WTC11 (cell line): ENCODE data around the gene JCAD. TPM values are rescaled to one million over a fixed set of nuclear protein-coding genes. Genes with fewer than 3 reads are reported as not detected.

Experiments
- ATAC-seq: fragments of 200-7000 bp; cut with Tn5 transposase; 2 replicates; pipeline ENCODE4 v1.10.0; 2021; ENCODE audit warnings: mild to moderate bottlenecking, moderate library complexity
- CTCF ChIA-PET: fragments of 300-600 bp; sonication (Branson Sonifier 250); formaldehyde crosslinking; loops from one replicate; lab custom pipeline; 2021; ENCODE audit warnings: antibody characterized with exemption; lab: Charles Lee
- POLR2A ChIA-PET: fragments of 350-600 bp; sonication (Branson Sonifier 250); formaldehyde crosslinking; loops from one replicate; lab custom pipeline; 2021; ENCODE audit warnings: antibody characterized with exemption; lab: Charles Lee
- DNase-seq: peaks from one replicate; pipeline ENCODE4 v3.0.0; 2021; ENCODE audit warnings: low spot score
- H3K27ac Mint-ChIP-seq: 2 replicates; pipeline ENCODE4 v1.8.0; 2021; ENCODE audit warnings: mixed read lengths
- H3K27me3 Mint-ChIP-seq: 2 replicates; pipeline ENCODE4 v1.8.0; 2021; ENCODE audit warnings: low read depth, mild to moderate bottlenecking, moderate library complexity, mixed read lengths
- H3K36me3 Mint-ChIP-seq: 2 replicates; pipeline ENCODE4 v1.8.0; 2021; ENCODE audit warnings: mixed read lengths
- H3K4me1 Mint-ChIP-seq: 2 replicates; pipeline ENCODE4 v1.8.0; 2022; ENCODE audit warnings: mixed read lengths
- H3K4me3 Mint-ChIP-seq: 2 replicates; pipeline ENCODE4 v1.8.0; 2021; ENCODE audit warnings: mild to moderate bottlenecking, moderate library complexity, mixed read lengths
- H3K9me3 Mint-ChIP-seq: 2 replicates; pipeline ENCODE4 v1.8.0; 2021; ENCODE audit warnings: mixed read lengths
- AFF4 ChIP-seq: sonication (generic); formaldehyde crosslinking; IDR thresholded peaks from 2 replicates; pipeline ENCODE4 v1.8.1; 2023; ENCODE audit warnings: mild to moderate bottlenecking, missing genetic modification reagents, borderline replicate concordance
- ATF6 ChIP-seq: sonication (generic); formaldehyde crosslinking; IDR thresholded peaks from 2 replicates; pipeline ENCODE4 v1.8.1; 2023; ENCODE audit warnings: mild to moderate bottlenecking, missing genetic modification reagents
- CBFB ChIP-seq: sonication (generic); formaldehyde crosslinking; IDR thresholded peaks from 2 replicates; pipeline ENCODE4 v1.8.1; 2022; ENCODE audit warnings: mild to moderate bottlenecking, low read depth, missing genetic modification reagents
- FOXJ3 ChIP-seq: sonication (generic); formaldehyde crosslinking; IDR thresholded peaks from 2 replicates; pipeline ENCODE4 v1.9.0; 2021; ENCODE audit warnings: missing genetic modification reagents, mild to moderate bottlenecking, borderline replicate concordance
- JAZF1 ChIP-seq: fragments of 250-450 bp; sonication (Bioruptor Pico); IDR thresholded peaks from 2 replicates; pipeline ENCODE4 v1.9.0; 2021; ENCODE audit warnings: moderate library complexity, mild to moderate bottlenecking, inconsistent platforms
- NR2C2 ChIP-seq: sonication (generic); formaldehyde crosslinking; IDR thresholded peaks from 2 replicates; pipeline ENCODE4 v1.8.0; 2022; ENCODE audit warnings: mild to moderate bottlenecking, missing genetic modification reagents
- PRDM15 ChIP-seq: sonication (generic); formaldehyde crosslinking; IDR thresholded peaks from 2 replicates; pipeline ENCODE4 v1.8.0; 2022; ENCODE audit warnings: missing genetic modification reagents
- RELA ChIP-seq: sonication (generic); formaldehyde crosslinking; IDR thresholded peaks from 2 replicates; pipeline ENCODE4 v1.8.1; 2022; ENCODE audit warnings: missing genetic modification reagents, mild to moderate bottlenecking, borderline replicate concordance
- SMAD4 ChIP-seq: sonication (generic); formaldehyde crosslinking; IDR thresholded peaks from 2 replicates; pipeline ENCODE4 v1.8.0; 2022; ENCODE audit warnings: mild to moderate bottlenecking, missing genetic modification reagents
- ZBTB21 ChIP-seq: sonication (generic); formaldehyde crosslinking; IDR thresholded peaks from 2 replicates; pipeline ENCODE4 v1.8.1; 2023; ENCODE audit warnings: mild to moderate bottlenecking, missing genetic modification reagents, borderline replicate concordance
- ZBTB43 ChIP-seq: sonication (generic); formaldehyde crosslinking; IDR thresholded peaks from 2 replicates; pipeline ENCODE4 v1.8.1; 2023; ENCODE audit warnings: mild to moderate bottlenecking, missing genetic modification reagents
- ZNF121 ChIP-seq: sonication (generic); formaldehyde crosslinking; IDR thresholded peaks from 2 replicates; pipeline ENCODE4 v1.8.0; 2023; ENCODE audit warnings: missing genetic modification reagents
- ZNF263 ChIP-seq: sonication (generic); formaldehyde crosslinking; IDR thresholded peaks from 2 replicates; pipeline ENCODE4 v1.8.1; 2022; ENCODE audit warnings: low read depth, mild to moderate bottlenecking, moderate library complexity, missing genetic modification reagents
- ZNF281 ChIP-seq: sonication (generic); formaldehyde crosslinking; IDR thresholded peaks from 2 replicates; pipeline ENCODE4 v1.8.0; 2023; ENCODE audit warnings: mild to moderate bottlenecking, missing genetic modification reagents
- ZNF416 ChIP-seq: fragments of 250-450 bp; sonication (Bioruptor Pico); IDR thresholded peaks from 2 replicates; pipeline ENCODE4 v1.9.0; 2021; ENCODE audit warnings: mild to moderate bottlenecking, inconsistent platforms
- ZNF532 ChIP-seq: fragments of 250-450 bp; sonication (Bioruptor Pico); IDR thresholded peaks from 2 replicates; pipeline ENCODE4 v1.9.0; 2021; ENCODE audit warnings: mild to moderate bottlenecking, borderline replicate concordance
- total RNA-seq: library from RNA; stranded (reverse); gene quantifications from 3 replicates; pipeline ENCODE4 v1.2.3, GENCODE V29; 2021

Gene JCAD
- total RNA-seq, 1 experiment from 2014 or later = 1.8 TPM

- POLR2A ChIA-PET = no interaction called here
- Mint-ChIP-seq H3K27ac (no peak overlapping the region), H3K9me3 (no peaks in the 10 kb centered on the region), H3K4me1 (peaks cover 3% of the 10 kb centered on the region), H3K27me3 (no peaks in the 10 kb centered on the region), H3K4me3 (no peak overlapping the region), H3K36me3 (no peaks in the 10 kb centered on the region)
- TF ChIP-seq ZNF263 (CRISPR knock-in tag) (no peak), CBFB (no peak), ATF6 (CRISPR knock-in tag) (no peak), PRDM15 (CRISPR knock-in tag) (no peak), NR2C2 (no peak), ZNF416 (CRISPR knock-in tag) (no peak), ZNF532 (no peak), JAZF1 (no peak), FOXJ3 (CRISPR knock-in tag) (no peak), SMAD4 (no peak), ZNF281 (CRISPR knock-in tag) (no peak)
- CTCF ChIA-PET = no interaction called here
- ATAC-seq (no peak), DNase-seq (no peak)
Measured at GRCh38 chr10:29994811-29995210, 64.6 kb downstream of the JCAD start.

- ChIA-PET CTCF (no interaction called here), POLR2A (no interaction called here)
- Mint-ChIP-seq H3K4me3 (no peak overlapping the region), H3K36me3 (no peaks in the 10 kb centered on the region), H3K27ac (no peak overlapping the region), H3K27me3 (no peaks in the 10 kb centered on the region), H3K4me1 (peaks cover 3% of the 10 kb centered on the region), H3K9me3 (no peaks in the 10 kb centered on the region)
- DNase-seq (no peak), ATAC-seq (no peak)
- TF ChIP-seq ZNF121 (CRISPR knock-in tag) (no peak), ZBTB21 (CRISPR knock-in tag) (no peak), RELA (no peak), ZBTB43 (CRISPR knock-in tag) (no peak), AFF4 (CRISPR knock-in tag) (no peak)
Measured at GRCh38 chr10:29993319-29993915, 66.0 kb downstream of the JCAD start.
